GM18868 (cell line): Measurements from ENCODE around the gene QTRT2.

Experiments
- ATAC-seq: cut with Tn5 transposase; IDR thresholded peaks from one replicate; pipeline ENCODE4 v1.9.1; 2021; ENCODE audit warnings: mild to moderate bottlenecking, moderate library complexity; ENCODE audit not compliant: unreplicated experiment

QTRT2 gene

DNA sequence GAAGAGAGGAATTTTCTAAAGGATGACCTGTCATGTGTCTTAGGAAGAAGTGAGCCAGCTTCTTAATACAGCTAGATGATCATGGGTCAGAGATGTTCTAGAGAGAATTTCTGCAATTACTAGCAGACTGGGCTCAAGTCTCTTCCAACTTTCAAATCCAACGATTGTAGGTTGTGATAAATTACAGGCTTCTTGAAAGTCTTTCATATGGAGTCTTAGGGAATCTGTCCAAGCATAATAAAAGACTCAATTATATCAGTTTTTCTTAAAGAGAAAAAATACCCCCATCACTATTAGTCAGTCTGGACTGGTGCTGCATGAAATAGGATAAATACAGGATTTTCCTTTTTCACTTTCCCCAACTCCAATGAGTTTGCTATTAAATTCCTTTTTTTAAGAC is 63.2 kb downstream of the QTRT2 start:
- no peak for ATAC-seq

DNA sequence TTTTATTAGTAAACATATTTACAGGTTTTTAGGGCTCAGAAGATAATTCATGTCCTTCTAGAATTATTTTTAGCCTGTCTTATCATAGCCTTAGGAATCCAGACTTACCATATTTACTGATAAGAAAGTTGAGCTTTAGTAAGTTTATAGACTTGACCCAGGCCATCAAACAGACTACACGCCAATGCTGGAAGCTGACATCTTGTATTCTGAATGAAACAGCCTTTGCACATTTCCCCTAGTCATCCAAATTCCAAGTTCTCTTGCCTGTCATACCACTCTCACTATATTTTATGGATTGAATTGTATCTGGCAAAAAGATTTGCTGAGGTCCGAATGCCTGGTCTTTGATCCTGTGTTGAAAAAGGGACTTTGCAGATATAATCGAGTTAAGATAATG is 63.7 kb downstream of the QTRT2 start:
- no peak for ATAC-seq

DNA sequence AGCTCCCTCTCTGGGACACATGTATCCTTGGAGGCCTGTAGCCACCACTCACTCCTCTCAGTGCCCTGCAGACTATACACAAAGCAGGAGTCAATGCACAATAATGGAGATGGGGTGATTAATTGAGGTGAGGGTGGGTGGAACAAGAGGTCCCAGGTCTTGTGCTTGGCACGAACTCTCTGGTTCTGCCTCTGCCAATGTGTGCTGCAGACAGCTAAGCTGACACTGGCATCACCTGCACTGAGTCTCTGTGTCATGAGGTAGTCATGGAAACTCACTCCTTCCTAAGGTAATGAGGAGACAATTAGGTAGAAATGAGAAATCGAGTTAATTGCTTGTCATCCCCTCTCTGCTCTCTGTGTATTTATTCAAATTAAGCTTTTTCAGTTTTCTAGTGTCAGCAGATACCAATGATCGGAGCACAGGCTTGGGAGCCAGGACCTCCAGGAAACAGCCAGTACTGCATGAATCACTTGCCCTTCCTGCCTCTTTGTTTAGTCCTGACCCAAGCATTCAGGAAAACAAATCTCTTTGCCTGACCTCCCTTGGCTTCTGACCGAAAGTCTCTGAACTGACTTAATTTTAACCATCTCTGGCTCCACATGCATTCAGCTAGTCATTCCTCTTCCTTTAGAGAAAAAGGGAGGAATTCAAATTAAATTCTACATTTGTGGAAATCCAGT is 65.6 kb downstream of the QTRT2 start:
- no peak for ATAC-seq

DNA sequence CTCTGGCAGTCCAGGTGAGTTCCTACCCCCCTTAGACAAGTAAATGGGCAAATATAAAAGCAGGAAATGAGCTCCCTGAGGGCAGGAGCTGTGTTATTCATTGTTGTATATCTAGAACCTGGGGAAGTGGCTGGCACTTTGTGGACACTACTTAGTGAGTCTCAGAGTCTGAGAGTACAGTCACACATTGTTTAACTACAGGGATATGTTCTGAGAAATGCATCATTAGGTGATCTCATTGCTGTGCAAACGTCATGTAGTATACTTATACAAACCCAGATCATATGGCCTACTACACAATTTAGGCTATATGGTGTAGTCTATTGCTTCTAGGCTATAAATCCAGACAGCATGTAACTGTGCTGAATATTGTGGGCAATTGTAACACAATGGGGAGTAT is 69.9 kb downstream of the QTRT2 start:
- ATAC-seq, result no peak

DNA sequence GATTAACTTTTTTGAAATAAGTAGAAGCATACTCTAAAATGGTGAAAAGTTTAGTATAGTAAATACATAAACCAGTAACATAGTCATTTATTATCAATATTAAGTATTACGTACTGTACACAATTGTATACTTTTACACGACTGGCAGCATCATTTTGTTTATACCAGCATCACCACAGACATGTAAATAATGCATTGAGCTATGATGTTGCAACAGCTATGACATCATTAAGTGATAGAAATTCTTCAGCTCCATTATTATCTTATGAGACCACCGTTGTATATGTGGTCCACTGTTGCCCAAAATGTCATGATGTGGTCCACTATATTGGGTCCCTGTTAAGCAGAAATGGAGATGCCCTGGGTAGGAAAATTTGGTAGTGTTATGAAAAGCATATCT is 71.0 kb downstream of the QTRT2 start:
- no peak for ATAC-seq

DNA sequence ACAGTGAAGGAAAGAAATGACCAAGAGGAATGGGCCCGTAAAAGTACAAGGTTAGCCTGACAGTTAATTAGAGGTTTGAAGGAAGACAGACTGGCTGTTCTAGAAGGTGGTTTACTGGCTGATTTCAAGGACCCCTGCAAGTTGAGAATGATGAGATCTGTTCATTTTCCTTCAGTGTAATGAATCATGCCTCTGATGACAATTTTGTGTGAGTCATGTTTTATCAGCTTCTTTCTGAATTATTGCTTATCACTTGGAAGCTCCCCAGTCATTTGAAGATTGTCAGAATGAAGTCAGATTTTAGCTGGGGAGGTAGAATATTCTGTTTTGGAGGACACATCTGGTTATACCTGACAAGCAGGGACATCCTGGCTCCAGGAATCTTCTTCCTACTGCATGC is 71.7 kb downstream of the QTRT2 start:
- ATAC-seq, result no peak

DNA sequence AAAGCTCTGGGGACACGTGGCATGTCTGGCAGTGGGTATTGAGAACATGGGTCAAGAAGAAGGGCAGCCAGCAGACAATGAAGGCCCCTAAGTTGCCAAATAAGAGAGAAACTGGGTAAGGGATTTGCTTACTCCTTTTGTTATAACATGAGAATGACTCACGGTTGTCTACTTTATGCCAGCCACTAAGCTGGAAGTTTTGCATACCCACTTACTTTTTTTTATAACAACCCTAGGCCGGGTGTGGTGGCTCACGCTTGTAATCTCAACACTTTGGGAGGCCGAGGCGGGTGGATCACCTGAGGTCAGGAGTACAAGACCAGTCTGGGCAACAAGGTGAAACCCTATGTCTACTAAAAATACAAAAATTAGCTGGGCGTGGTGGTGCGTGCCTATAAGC is 72.3 kb downstream of the QTRT2 start:
- ATAC-seq, result no peak

DNA sequence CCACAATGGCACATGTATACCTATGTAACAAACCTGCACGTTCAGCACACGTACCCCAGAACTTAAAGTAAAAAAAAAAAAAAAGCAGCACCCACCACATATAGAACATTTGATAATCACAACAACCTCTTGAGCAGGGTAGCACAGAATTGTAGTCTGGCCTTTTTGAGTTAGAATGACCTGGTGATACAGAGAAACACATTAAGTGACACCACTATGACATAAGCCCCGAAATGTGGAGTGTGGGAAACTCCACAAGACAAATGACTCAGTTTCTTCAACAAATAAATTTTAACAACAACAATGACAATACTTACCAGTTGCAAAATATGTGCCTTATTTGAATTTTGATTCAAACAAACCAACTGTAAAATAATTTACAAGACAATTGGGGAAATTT is 76.0 kb downstream of the QTRT2 start:
- no peak for ATAC-seq

DNA sequence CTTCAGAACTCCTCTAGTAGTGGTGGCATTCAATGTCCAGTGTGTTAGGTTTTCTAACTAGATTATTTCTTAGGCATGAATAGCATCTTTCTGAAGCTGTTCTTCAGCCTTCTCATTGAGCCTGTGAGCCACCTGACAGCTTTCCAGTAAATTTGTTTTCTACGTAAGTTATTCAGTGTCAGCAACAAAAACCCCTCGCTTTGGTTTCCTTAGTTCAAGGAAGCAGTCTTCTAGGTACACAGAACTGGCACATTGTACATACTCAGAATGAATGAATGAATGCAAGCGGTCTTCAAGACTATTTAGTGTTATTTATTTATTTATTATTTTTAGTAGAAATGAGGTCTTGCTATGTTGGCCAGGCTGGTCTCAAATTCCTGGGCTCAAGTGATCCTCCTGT is 77.4 kb downstream of the QTRT2 start:
- ATAC-seq, result no peak
